ENCODE measurements around the gene IL1B.

Gene IL1B

DNA sequence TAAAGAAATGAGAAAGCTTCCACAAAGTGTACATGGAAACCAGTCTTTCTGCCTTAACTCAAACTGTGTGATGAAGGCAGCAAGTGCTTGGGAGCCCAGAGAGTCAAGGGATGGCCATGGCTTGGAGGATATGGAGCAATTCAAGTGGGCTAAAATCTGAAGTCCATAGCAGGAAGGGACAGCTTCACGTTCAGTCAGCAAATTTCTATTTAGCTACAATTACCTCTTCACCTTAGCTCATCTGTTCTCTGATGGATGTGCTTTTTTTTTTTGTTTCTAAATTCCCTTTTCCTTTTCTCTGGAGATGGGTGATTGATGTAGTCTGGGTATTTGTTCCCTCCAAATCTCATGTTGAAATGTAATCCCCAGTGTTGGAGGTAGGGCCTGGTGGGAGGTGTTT, 47.4 kb downstream of the IL1B start:
- H3K36me3 ChIP-seq (ENCODE audit: control insufficient read depth, insufficient read depth, low read length) = no peaks in the 10 kb centered on the region
- no peak overlapping the region for H3K4me3 ChIP-seq (ENCODE audit: low read depth, low read length)
- H3K27me3 ChIP-seq (ENCODE audit: control insufficient read depth, insufficient read depth, low read length) = no peaks in the 10 kb centered on the region
- peaks cover 32% of the 10 kb centered on the region for H3K4me1 ChIP-seq (ENCODE audit: control insufficient read depth, insufficient read depth, low read length)
- H3K27ac ChIP-seq (ENCODE audit: low read depth, low read length) = no peak overlapping the region
- no peaks in the 10 kb centered on the region for H3K9me3 ChIP-seq (ENCODE audit: control insufficient read depth, insufficient read depth, low read depth, low read length)
- H3K9ac ChIP-seq (ENCODE audit: low read length) = no peak overlapping the region

DNA sequence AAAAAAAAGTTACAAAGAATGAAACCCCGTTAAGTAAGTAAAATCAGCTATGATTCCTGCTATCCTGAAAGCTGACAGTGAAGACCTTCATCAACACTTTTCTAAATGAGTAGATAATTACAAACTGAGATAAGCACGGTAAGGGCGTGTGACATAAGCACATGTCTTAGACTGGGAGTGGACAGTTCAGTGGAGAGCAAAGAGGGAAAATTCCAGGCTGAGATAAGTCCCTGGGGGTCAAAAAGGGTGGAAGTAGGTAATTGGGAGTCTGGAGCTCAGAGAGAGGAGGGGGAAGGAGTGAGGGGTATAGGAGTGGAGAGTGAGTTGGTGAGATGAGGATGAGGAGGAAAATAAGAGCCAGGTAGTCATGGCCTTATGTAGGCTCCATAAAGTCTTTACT, 47.9 kb downstream of the IL1B start:
- H3K27me3 ChIP-seq (ENCODE audit: control insufficient read depth, insufficient read depth, low read length) = no peaks in the 10 kb centered on the region
- no peaks in the 10 kb centered on the region for H3K36me3 ChIP-seq (ENCODE audit: control insufficient read depth, insufficient read depth, low read length)
- no peaks in the 10 kb centered on the region for H3K9me3 ChIP-seq (ENCODE audit: control insufficient read depth, insufficient read depth, low read depth, low read length)
- peaks cover 37% of the 10 kb centered on the region for H3K4me1 ChIP-seq (ENCODE audit: control insufficient read depth, insufficient read depth, low read length)
- H3K9ac ChIP-seq (ENCODE audit: low read length) = no peak overlapping the region
- H3K27ac ChIP-seq (ENCODE audit: low read depth, low read length) = no peak overlapping the region
- H3K4me3 ChIP-seq (ENCODE audit: low read depth, low read length) = no peak overlapping the region

DNA sequence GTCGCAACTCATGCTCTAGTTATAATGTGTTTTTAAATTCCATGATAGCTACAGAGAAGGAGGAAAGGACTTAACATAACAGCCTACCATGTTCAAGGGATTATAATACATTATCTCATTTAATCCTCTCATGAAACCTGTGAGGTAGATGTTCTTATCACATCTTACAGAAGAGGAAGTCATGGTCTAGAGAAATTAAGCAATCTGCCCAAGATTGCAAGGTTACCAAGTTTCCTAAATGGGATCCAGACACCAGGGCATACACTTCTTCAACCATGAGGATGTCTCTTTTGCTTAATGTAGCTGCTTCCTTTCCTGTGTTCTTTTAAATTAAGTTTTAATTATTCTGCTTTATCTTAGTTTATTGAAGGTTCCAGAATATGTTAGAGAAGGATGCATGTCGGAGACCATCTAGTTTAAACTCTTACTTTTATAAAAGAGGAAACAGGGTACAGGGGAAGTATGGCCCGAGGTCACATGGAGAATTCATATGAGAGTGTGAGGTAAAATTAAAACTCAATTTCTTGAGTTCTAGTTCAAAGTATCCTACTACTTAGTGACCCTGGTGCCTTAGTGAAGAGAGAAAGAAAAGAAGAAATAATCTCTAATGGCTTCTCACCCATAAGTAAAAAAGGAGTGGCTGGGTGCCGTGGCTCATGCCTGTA, 48.7 kb downstream of the IL1B start:
- Histone ChIP-seq H3K9me3 (ENCODE audit: control insufficient read depth, insufficient read depth, low read depth, low read length) (no peaks in the 10 kb centered on the region), H3K4me1 (ENCODE audit: control insufficient read depth, insufficient read depth, low read length) (peaks cover 43% of the 10 kb centered on the region), H3K27ac (ENCODE audit: low read depth, low read length) (no peak overlapping the region), H3K4me3 (ENCODE audit: low read depth, low read length) (no peak overlapping the region), H3K9ac (ENCODE audit: low read length) (no peak overlapping the region), H3K27me3 (ENCODE audit: control insufficient read depth, insufficient read depth, low read length) (no peaks in the 10 kb centered on the region), H3K36me3 (ENCODE audit: control insufficient read depth, insufficient read depth, low read length) (no peaks in the 10 kb centered on the region)

DNA sequence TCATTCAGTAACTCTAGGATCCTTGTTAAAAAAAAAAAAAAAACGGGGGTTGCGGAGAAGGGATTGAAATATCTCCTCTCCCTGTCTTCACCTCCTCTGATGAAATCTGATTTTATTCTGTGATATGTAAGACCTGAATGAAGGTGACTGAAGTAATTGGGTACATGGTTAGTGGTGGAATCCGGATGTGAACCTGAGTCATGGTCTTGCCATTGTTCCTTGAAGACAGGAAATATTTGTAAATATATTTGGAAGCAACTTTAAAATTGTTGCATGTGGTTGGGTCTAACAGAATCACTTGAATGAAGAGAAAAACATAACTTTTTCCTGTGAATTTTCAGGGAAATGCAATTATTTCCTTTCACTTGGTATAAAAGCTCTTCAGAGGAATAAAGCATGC, 49.3 kb downstream of the IL1B start:
- no peak overlapping the region for H3K4me3 ChIP-seq (ENCODE audit: low read depth, low read length)
- H3K4me1 ChIP-seq (ENCODE audit: control insufficient read depth, insufficient read depth, low read length) = peaks cover 42% of the 10 kb centered on the region
- H3K27me3 ChIP-seq (ENCODE audit: control insufficient read depth, insufficient read depth, low read length) = no peaks in the 10 kb centered on the region
- H3K9ac ChIP-seq (ENCODE audit: low read length) = no peak overlapping the region
- no peak overlapping the region for H3K27ac ChIP-seq (ENCODE audit: low read depth, low read length)
- H3K9me3 ChIP-seq (ENCODE audit: control insufficient read depth, insufficient read depth, low read depth, low read length) = no peaks in the 10 kb centered on the region
- H3K36me3 ChIP-seq (ENCODE audit: control insufficient read depth, insufficient read depth, low read length) = no peaks in the 10 kb centered on the region

DNA sequence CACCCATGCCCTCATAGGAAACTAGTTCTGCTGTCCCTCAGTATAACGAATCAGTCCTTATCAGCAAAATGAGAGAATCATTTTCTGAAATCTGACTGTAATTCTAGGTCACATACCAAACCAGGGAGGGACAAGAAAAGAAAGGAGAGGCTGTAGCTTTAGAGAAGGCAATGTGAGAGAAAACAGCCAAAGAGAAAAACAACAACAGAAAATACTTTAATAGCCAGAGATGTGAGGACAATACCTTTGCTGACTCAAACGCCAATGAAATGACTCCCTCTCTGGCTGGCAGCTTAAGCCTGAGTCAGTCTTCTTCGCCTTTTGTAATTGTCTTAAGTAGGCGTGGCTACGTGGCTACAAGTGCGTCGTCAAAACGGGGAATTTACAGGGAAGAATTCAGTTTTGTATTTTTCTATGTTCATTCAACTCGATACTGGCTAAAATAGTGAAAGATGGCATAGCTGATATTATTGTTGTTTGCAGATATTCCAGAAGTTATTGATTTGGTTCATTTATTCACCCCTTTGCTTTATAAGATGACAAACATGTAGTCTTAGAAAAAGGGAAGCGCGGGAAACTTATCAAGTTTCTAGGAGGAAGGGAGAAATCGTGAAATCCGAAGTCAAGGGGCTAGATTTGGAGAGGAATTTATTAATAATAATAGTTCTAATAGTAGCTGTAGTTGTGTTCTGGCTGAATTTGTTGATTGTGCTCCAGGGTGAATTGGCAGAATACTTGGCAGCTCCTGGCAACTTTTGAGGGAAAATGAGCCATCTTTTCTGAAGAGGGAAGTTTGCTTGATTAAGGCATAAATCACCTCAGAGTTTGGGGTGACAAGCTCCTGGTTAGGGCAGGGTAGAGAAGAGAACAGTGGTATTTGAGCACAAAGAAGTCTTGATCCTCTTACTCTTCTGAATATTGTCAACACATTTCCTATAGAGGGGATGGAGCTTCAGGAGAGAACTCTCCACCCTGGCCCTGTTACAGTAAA, 52.1 kb downstream of the IL1B start, which contains the start of gene IL1A:
Gene IL1A, minus strand, starts transcription at position 295 of the 991 bp plus-strand sequence. CDS start 723 bp downstream, outside the sequence.
- Histone ChIP-seq H3K27ac (ENCODE audit: low read depth, low read length) (no peak within 1 kb of the TSS), H3K4me3 (ENCODE audit: low read depth, low read length) (peak within 1 kb of the TSS; percentile 41; the same call in 1 of the 2 replicates), H3K9me3 (ENCODE audit: control insufficient read depth, insufficient read depth, low read depth, low read length) (no peaks in the 10 kb centered on the region), H3K36me3 (ENCODE audit: control insufficient read depth, insufficient read depth, low read length) (no peaks in the 10 kb centered on the region), H3K4me1 (ENCODE audit: control insufficient read depth, insufficient read depth, low read length) (peaks cover 25% of the 10 kb centered on the region), H3K9ac (ENCODE audit: low read length) (no peak within 1 kb of the TSS), H3K27me3 (ENCODE audit: control insufficient read depth, insufficient read depth, low read length) (no peaks in the 10 kb centered on the region)

DNA sequence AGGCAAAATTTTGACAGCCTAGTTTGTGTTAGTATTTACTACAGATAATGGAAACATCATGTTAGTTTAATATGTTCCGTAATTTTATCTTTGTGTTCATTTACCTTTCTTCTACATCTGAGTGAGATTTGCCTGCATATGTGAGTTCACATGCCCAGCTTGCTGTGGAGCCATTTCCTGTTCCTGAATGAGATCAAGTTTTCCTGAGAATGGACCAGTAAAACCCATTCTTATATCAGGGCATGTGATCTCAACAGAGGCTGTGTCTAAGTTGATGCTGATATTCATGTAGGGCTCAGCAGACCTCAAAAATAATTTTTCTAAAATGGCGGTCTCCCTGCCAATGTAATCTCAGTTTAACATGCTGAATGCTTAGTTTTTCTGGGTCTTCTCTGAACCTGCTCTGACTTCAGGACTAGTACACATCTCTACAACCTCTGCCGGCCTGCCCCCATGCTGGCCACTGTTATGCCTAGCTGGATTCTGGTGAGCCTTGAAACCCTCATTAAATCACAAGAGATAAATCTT, 53.3 kb downstream of the IL1B start:
- Histone ChIP-seq H3K27ac (ENCODE audit: low read depth, low read length) (no peak overlapping the region), H3K27me3 (ENCODE audit: control insufficient read depth, insufficient read depth, low read length) (no peaks in the 10 kb centered on the region), H3K36me3 (ENCODE audit: control insufficient read depth, insufficient read depth, low read length) (no peaks in the 10 kb centered on the region), H3K4me1 (ENCODE audit: control insufficient read depth, insufficient read depth, low read length) (peaks cover 25% of the 10 kb centered on the region), H3K4me3 (ENCODE audit: low read depth, low read length) (no peak overlapping the region), H3K9me3 (ENCODE audit: control insufficient read depth, insufficient read depth, low read depth, low read length) (no peaks in the 10 kb centered on the region), H3K9ac (ENCODE audit: low read length) (no peak overlapping the region)

DNA sequence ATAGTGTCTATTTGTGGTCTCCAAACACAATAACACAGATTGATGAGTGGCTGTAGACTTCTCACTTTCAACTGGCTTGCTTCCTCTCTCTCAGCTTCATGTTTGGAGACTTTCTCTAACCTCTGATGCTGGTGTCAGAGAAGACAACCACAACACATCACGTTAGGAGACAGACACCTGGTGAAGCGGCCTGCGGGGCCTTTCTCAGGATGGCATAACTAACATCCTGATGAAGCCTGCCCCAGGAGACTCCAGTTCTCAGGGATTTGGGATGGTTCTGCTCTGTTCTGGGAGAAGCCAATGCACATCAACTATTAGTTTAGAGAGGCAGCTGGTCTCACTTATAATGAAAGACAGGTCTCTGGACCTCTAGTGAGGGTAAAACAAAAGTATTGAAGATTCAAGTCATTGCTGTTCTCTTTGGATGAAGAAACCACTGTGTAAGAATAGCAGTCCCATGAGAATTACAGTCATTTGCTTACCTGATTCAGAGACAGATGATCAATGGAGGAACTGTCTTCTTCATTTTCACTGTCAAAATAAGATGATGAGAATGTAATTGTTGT, 54.3 kb downstream of the IL1B start:
- Histone ChIP-seq H3K27me3 (ENCODE audit: control insufficient read depth, insufficient read depth, low read length) (no peaks in the 10 kb centered on the region), H3K9me3 (ENCODE audit: control insufficient read depth, insufficient read depth, low read depth, low read length) (no peaks in the 10 kb centered on the region), H3K4me1 (ENCODE audit: control insufficient read depth, insufficient read depth, low read length) (peaks cover 25% of the 10 kb centered on the region), H3K9ac (ENCODE audit: low read length) (no peak overlapping the region), H3K27ac (ENCODE audit: low read depth, low read length) (no peak overlapping the region), H3K36me3 (ENCODE audit: control insufficient read depth, insufficient read depth, low read length) (no peaks in the 10 kb centered on the region), H3K4me3 (ENCODE audit: low read depth, low read length) (no peak overlapping the region)

Data from HUES6 (cell line).